Lower lobe of right lung (tissue), 2 donors: ENCODE data around the gene LRRC28. TPM values are rescaled to one million over a fixed set of nuclear protein-coding genes. Genes with fewer than 3 reads are reported as not detected.

Experiments used
- ATAC-seq, 2 donors: fragments of 200-7000 bp; cut with Tn5 transposase; one replicate each; pipeline ENCODE4 v1.9.1; 2020 to 2022; ENCODE audit warnings: mild to moderate bottlenecking in 2 of 2, moderate library complexity in 2 of 2
- DNase-seq: peaks from one replicate; pipeline ENCODE4 v3.0.0-alpha.2; 2020
- H3K27ac ChIP-seq: fragments of 200-600 bp; one replicate; pipeline ENCODE4 v1.8.0; 2022
- H3K27me3 ChIP-seq: fragments of 200-600 bp; one replicate; pipeline ENCODE4 v1.8.0; 2022; ENCODE audit warnings: low read depth
- H3K36me3 ChIP-seq: fragments of 200-600 bp; one replicate; pipeline ENCODE4 v1.8.0; 2022; ENCODE audit warnings: mild to moderate bottlenecking
- H3K4me1 ChIP-seq: fragments of 200-600 bp; one replicate; pipeline ENCODE4 v1.8.0; 2022
- H3K4me3 ChIP-seq: fragments of 200-600 bp; one replicate; pipeline ENCODE4 v1.8.0; 2022; ENCODE audit warnings: mild to moderate bottlenecking
- H3K9me3 ChIP-seq: fragments of 200-600 bp; one replicate; pipeline ENCODE4 v1.8.0; 2022
- intact Hi-C: fragments of 100-400 bp; cut with DNase I; formaldehyde crosslinking; loops from one replicate; pipeline ENCODE4 v1.11.0; 2022
- total RNA-seq: library from RNA; stranded (reverse); fragmentation: NEBNext Ultra II Directional; extraction: Animal tissue kit (Norgen Biotek cat#: 25700); gene quantifications from one replicate; pipeline ENCODE4 v1.2.1, GENCODE V29; 2021
- TF ChIP-seq, protein P1 (sequence below): fragments of 200-600 bp; IDR thresholded peaks from one replicate; pipeline ENCODE4 v1.8.0; 2022; ENCODE audit warnings: antibody characterized with exemption, mild to moderate bottlenecking
- donor health status: DM: no; HTN: yes; CAD: no; lungs with severe emphysema.

The LRRC28 gene
- total RNA-seq, 1 donor from 2014 or later = 23.8 TPM

DNA sequence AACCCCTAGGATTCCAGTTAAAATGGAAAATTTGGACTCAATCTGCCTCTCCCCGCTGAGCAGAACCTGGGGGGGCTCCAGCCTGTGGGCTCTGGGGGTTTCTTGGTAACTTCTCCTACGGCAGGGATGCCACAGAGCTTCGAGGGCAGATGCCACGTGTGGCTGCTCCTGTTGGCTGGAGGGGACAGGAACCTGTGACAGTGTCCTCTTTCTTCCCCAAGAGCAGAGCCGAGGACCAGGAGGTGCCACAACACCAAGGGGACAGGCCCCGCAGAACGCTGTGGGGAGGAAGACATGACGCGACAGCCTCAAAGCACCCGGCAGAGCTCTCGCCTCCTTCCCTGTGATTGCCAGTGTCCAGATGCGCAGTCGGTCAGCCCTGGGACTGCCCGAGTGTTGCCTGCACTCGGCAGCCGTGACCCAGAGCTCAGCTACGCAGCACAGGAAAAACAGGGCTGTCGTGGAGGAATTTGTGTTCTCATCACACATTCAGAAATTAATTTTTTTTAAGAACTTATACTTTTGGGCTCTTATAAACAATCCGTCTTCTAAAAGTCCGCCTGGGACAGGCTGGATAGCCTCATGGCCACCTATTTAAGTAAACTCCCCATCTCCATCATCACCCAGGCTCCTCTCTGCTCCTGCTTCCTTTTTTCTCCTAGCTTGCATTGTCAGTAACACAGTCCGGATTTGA is 182.6 kb downstream of the LRRC28 start:
- no peak for DNase-seq
- H3K9me3 ChIP-seq = no peaks in the 10 kb centered on the region
- intact Hi-C loops = no loop called here
- H3K27me3 ChIP-seq = no peaks in the 10 kb centered on the region
- H3K27ac ChIP-seq = peak overlapping the region; percentile 67
- no peak overlapping the region for H3K4me3 ChIP-seq
- TF ChIP-seq, protein P1, sequence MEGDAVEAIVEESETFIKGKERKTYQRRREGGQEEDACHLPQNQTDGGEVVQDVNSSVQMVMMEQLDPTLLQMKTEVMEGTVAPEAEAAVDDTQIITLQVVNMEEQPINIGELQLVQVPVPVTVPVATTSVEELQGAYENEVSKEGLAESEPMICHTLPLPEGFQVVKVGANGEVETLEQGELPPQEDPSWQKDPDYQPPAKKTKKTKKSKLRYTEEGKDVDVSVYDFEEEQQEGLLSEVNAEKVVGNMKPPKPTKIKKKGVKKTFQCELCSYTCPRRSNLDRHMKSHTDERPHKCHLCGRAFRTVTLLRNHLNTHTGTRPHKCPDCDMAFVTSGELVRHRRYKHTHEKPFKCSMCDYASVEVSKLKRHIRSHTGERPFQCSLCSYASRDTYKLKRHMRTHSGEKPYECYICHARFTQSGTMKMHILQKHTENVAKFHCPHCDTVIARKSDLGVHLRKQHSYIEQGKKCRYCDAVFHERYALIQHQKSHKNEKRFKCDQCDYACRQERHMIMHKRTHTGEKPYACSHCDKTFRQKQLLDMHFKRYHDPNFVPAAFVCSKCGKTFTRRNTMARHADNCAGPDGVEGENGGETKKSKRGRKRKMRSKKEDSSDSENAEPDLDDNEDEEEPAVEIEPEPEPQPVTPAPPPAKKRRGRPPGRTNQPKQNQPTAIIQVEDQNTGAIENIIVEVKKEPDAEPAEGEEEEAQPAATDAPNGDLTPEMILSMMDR = no peak
- H3K36me3 ChIP-seq = no peaks in the 10 kb centered on the region
- H3K4me1 ChIP-seq = peaks cover 52% of the 10 kb centered on the region
- no peak for ATAC-seq

DNA sequence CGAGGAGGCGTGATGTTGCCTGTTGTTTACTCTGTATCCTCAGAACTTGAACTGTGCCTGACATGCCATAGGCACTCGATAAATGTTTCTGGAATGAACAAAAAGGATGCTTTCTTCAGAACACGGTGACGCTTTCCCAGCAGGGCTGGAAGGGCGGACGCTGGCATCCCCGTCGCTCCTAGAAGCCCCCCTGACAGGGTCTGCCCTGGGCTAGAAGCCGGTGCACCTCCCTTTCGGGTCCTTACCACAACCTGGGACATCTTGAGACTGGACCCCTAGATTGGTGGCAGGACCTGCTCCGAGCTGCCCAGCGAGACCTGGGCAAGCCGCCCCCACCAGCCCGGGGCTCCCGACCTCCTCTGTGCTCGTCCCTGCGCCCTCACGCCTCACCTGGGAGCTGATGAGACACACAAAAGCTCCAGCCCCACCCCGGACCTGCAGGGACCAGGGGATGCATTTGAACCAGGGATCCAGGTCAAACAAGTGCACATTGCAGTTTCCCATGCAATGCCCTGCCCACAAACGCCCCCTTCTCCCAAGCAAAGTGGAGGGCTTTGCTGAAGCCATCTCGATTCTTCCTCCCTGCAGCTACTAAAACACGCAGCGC is 183.3 kb downstream of the LRRC28 start:
- Histone ChIP-seq H3K4me3 (no peak overlapping the region), H3K36me3 (no peaks in the 10 kb centered on the region), H3K27ac (no peak overlapping the region), H3K27me3 (no peaks in the 10 kb centered on the region), H3K4me1 (peaks cover 52% of the 10 kb centered on the region), H3K9me3 (no peaks in the 10 kb centered on the region)
- ATAC-seq = no peak
- TF ChIP-seq, protein P1 = no peak
- no peak for DNase-seq
- intact Hi-C loops = no loop called here

DNA sequence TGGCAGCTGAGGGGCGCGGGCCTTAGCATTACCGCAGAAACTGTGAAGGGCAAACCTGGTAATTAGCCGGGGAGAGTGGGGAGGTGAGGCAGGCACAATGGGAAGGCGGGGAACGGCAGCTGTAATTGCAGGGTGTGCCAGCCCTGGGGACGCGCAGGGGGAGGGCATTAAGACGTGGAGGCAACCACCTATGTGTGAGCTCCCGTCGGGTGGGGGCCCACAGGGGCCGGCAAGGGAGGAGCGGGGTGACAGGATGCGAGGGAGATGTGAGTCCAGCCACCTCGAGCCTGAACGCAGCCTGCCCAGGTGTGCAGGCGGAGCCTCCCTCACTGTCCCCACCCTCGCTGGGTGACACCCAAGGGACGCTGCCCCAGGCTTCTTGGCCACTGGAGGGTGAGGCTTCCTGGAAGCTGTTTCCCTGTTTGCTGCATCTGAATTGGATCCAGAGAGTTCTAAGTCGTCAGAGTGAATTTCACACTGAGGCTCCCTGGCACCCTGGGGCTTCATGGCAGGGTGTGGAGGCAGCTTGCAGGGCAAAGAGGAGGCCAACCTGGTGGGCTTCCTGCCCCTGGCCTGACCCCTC is 183.9 kb downstream of the LRRC28 start:
- ATAC-seq = peak; percentile 22 to 54
- Histone ChIP-seq H3K9me3 (no peaks in the 10 kb centered on the region), H3K4me3 (no peak overlapping the region), H3K27me3 (no peaks in the 10 kb centered on the region), H3K27ac (peak overlapping the region; percentile 39), H3K36me3 (no peaks in the 10 kb centered on the region), H3K4me1 (peaks cover 52% of the 10 kb centered on the region)
- no peak for DNase-seq
- TF ChIP-seq, protein P1 = no peak
- intact Hi-C loops = no loop called here

DNA sequence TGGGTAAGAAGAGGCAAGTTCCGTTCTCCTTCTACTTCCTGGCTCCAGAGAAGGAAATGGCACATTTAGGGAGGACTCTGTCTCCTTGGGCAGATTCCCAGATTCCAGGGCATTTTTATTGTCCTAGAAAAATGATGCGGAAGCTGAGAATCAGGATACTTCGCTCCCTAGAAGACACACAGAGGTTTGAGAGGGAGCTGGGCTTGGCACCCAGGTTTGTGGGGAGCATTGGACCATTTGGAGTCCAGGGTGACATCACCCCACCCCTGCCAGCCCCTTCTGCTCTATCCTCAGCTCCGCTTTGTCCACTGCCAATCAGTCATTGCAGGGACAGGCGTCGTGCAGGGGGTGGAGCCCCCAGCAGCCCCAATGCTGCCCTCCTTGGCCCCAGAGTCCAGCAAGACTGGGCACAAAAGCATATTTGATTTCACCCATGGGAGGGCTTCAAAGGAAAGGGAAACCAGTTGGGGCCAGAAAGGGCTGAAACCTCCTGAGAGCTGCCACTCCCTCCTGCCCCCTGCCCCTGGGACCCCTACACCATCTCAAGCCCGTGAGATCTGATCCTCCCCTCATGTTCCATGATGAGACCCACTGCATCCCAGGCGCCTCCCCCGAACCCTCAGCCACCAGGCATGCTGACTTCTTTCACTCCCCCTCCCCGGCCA is 184.7 kb downstream of the LRRC28 start:
- DNase-seq (no peak), ATAC-seq (no peak)
- H3K27ac ChIP-seq = no peak overlapping the region
- no peak overlapping the region for H3K4me3 ChIP-seq
- H3K36me3 ChIP-seq = no peaks in the 10 kb centered on the region
- intact Hi-C loops = no loop called here
- H3K27me3 ChIP-seq = no peaks in the 10 kb centered on the region
- peaks cover 52% of the 10 kb centered on the region for H3K4me1 ChIP-seq
- H3K9me3 ChIP-seq = no peaks in the 10 kb centered on the region
- TF ChIP-seq, protein P1 = no peak

DNA sequence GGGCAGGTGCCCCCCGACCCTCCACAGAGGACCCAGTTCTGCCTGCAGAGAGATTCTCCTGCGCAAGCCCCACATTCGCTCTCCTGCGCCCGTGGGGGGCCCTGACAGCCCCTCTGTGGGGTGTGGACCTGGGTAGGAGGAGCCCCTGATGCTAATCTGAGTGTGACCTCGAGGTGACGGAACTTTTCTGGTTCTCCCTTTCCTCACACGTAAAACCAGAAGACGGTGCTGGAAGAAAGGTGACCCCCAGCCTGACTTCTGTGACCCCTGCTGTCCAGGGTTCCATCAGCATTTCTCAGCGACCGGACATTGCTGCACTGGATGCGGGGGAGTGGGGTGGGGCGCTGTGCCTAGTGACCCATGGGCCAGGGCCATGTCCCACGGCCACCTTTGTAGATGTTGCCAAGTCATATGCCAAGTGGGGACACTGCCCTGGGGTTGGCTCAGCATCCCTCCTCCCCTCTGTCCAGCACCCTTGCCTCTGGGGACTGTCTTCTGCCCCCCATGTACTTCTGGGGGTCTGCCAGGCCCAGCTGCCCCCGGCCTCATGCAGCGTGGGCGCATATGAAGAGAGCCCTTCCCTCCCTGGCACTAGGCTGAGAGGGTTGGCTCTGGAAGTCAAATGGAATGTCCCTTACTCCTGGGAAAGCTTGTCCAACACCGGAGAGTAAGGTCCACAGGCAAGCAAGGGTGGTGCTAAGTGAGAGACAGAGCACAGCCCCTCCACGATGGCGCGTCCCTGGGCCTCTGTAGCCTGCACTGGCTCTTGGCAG is 185.4 kb downstream of the LRRC28 start:
- TF ChIP-seq, protein P1 = no peak
- Histone ChIP-seq H3K9me3 (no peaks in the 10 kb centered on the region), H3K27ac (no peak overlapping the region), H3K4me3 (no peak overlapping the region), H3K4me1 (peaks cover 60% of the 10 kb centered on the region), H3K36me3 (no peaks in the 10 kb centered on the region), H3K27me3 (no peaks in the 10 kb centered on the region)
- intact Hi-C loops = no loop called here
- no peak for DNase-seq
- ATAC-seq = no peak
